ENCODE results near the gene SUCNR1.
"Not testable (repeated sequence)": the region's sequence is repeated elsewhere in the genome, so short reads cannot be mapped to it uniquely, and the experiment has no call there.

Gene SUCNR1, protein sequence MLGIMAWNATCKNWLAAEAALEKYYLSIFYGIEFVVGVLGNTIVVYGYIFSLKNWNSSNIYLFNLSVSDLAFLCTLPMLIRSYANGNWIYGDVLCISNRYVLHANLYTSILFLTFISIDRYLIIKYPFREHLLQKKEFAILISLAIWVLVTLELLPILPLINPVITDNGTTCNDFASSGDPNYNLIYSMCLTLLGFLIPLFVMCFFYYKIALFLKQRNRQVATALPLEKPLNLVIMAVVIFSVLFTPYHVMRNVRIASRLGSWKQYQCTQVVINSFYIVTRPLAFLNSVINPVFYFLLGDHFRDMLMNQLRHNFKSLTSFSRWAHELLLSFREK

DNA sequence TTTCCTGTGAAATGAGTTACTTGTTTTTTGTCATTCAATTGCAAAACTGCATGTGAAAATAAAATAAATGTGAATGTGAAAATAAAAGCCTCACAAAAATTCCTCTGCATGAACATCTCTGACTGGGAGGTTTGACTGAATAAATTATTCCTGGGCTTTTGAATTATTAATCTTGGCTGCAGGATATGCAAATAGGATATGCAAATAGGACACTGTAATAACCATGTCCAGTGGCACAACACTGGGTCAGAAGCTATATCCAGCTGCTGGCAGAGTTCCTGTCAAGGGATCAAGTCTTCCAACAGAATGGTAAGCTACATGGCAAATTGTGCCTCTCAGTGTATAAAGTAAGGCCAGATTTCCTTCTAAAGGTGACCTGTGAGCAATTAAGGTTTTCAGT lies at the start of gene SUCNR1:
TSS of gene SUCNR1 (plus strand) at position 246 of the 400 bp plus-strand sequence. CDS start 6,250 bp downstream, outside the sequence.
- peak; percentile 69 to 90 (median 73) for DNase-seq

DNA sequence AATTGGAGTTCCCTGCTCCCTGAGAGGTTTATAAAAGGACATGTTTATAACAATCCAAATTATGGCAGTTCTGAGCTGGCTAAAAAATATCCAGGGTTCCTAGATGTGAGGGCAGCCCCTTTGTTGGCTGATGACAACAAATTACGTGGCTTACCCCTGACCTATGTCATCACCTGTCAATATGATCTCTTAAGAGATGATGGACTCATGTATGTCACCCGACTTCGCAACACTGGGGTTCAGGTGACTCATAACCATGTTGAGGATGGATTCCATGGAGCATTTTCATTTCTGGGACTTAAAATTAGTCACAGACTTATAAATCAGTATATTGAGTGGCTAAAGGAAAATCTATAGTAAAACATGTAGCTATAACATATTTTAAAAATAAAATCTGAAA lies 45.6 kb upstream of the SUCNR1 start:
- peak in 2 of 3 donors; percentile 6 to 34 for DNase-seq

DNA sequence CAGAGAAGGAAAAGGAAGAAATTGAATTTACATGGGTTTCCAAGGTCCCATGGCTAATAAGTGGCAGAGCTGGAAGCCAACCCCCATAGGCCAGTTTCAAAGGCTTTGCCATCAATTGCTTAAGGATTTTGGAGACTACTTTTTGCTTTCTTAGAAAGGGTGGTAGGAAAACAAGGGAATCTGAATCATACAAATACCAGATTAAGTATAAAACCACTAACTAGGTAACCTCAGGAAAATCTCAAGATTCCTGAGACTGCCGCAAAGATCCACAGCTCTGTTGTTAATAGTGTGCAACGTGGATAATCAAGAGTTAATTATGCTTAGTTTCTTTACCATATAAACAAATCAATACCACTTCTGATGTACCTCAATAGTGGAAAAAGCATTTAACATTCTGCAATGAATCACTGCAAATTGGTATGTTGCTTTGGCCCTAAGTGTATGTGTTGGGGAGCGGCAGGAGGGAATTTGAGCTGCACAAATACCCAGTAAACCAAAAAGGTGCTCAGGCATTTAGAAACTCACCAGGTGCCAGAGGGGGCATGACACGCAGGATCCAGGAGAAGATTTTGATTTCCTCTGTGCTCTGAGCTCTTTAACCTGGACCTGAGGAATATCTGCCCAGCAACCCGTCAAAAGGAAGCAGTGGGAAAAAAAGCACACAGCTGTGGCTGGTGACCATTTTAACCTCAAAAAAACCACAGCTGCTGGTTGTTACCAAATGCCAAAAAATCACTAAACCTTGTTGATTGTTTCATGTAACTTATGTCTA lies 37.5 kb upstream of the SUCNR1 start:
- DNase-seq, result no peak

DNA sequence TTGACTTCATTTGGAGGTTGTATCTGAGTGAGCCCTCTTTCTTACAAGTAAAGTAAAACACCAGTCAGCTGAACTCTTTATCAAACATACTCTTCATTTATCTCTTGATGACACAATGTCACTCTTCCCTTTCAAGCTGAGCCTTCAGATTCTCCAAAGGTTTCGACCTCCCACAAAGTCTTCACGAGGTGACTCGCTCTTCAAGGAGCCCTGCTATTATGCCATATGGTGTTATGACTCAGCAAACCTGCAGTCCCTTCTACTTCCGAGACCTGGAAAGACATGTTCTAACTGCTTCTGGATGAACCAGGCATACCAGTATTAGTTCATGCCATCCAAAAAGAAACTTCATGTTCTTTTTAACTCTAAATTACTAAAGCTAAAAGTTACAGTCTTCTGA lies 36.4 kb upstream of the SUCNR1 start:
- DNase-seq, result peak; percentile 44 to 61 (median 58)

DNA sequence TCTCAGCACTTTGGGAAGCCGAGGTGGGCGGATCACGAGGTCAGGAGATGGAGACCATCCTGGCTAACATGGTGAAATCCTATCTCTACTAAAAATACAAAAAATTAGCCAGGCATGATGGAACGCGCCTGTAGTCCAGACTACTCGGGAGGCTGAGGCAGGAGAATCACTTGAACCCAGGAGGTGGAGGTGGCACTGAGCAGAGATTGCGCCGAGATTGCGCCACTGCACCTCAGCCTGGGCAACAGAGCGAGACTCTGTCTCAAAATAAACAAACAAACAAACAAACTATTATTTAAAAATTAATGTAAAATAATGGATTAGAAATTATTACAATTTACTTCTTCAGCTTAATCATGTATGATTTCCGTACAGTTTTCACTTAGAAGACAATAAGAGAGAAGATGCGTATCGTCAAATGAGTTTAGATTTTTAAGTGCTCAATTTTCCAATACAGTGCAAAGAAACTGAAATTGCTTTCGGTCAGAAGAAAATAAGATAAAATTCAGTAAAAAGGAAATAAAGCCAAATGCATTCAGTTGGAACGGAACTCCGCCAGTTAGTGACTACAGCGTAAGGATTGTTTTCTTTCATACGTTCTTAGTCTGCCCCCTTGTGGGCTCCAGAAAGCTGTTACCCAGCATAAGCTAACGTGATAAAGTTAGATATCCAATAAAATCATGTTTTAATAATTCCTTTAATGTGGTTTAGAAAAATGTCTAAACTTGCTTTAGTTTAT lies 34.7 kb upstream of the SUCNR1 start:
- peak; percentile 86 to 90 (median 88) for DNase-seq

DNA sequence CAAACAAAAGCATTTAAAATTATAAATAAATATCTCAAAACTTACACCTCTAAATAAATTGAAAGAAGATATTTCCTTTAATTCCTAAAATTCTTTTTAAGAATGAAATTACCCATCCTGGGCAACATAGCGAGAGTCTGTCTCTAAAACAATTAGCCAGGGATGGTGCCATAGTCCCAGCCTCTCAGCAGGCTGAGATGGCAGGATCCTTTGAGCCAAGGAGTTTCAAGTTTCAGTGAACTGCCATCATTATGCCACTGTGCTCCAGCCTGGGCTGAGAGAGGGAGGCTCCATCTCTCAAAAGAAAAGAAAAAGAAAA lies 34.2 kb upstream of the SUCNR1 start:
- no peak for DNase-seq

DNA sequence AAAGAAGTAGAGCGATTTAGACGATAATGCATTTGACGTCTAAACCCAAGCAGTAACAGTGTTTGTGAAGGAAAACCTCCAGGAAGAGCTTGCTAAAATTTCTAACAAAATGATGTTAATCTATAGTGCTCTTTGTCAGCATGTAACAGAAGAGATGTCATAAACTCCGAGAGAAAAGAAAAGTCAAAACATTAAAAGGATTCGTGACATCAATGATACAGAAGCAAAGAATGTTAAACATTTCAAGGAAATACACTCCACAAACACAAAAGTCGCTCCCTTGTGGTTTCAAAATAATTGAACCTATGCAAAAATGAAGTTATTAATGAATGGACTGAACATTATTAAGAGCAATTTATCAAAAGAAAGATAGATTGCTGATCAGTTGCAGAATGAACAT lies 31.6 kb upstream of the SUCNR1 start:
- DNase-seq, result no peak

DNA sequence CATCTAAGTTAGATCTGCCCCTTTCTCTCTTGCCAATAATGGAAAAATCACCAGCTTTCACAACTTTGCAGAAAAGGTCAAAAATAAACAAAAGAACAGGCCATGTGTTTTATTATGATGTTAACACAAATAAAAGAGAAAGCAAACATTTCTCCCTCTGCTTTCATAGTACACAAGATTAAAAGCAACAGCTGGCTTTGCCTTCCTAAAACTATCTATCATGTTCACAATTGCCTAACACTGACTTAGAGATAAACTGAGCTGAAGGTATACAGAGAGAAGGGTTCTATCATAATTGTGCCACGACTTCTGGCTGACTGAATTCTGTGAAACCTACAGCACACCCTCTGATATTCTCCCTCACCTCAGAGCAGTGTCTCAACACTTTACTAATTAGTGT lies 30.2 kb upstream of the SUCNR1 start:
- DNase-seq, result no peak

DNA sequence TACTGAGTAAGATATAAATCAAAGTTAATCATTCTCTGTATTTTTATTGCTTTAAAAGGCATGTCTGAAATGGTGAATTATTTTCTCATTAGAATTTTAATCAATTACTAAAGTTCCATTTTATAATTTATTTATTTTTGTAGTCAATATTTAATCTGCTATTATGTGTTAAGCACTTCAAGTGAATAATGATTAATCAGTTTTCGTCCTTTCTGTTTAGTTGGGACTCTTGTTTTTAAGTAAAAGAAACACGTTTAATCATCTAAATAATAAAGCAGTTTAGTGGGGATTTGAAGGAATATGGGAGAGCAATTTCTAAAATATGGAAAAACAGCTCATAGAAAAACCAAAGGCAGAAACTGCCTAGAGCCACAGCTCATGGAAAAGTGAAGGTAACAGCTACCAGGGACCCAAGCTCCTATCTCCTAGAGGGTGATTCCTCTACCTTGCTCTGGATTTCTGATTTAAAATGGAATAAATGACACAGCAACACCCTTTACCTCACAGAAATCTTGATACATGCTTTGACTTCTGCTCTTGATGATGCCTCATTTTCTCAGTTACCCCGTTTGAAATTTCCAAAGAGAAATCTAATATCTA lies 28.0 kb upstream of the SUCNR1 start:
- no peak for DNase-seq

DNA sequence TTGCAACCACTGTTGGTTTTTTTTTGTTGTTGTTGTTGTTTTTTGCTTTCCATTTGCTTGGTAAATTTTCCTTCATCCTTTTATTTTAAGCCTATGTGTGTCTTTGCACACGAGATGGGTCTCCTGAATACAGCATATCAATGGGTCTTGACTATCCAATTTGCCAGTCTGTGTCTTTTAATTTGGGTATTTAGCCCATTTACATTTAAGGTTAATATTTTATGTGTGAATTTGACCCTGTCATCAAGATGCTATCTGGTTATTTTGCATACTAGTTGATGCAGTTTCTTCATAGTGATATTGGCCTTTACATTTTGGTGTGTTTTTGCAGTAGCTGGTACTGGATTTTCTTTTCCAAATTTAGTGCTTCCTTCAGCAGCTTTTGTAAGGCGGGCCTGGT lies 23.4 kb upstream of the SUCNR1 start:
- DNase-seq, result not testable (repeated sequence)

DNA sequence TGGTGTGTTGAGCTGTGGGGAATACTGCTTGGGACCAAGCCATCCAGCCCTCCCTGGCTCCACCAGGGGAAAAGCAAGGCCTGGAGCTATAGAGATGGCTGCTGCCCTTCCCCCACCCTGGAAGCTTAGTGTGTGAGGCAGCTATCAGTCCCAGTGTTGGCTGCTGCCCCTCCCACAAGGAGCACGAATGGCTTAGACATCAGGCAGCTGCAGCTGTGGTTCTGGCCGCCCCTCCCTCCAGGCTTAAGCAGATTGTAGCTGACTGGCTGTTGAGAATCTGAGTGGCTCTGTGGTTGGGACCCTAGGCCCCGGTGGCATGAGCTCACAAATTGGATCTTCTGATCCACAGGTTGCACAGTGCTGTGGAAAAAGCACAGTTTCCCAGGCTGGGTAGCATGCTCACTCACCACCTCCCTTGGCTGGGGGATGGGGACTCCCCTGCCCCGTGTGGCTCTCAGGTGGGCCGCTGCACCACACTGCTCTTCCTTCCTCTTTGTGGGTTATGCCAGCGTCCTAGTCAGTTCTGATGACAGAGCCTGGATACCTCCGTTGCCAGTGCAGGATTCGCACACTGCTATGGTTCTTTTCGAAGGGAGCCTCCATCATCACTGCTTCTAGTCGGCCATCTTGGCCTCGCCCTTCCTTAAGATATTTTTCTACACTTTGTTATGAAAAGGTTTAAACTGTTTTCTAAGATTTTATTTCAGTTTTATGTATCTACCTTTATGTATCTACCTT lies 21.2 kb upstream of the SUCNR1 start:
- no peak for DNase-seq

DNA sequence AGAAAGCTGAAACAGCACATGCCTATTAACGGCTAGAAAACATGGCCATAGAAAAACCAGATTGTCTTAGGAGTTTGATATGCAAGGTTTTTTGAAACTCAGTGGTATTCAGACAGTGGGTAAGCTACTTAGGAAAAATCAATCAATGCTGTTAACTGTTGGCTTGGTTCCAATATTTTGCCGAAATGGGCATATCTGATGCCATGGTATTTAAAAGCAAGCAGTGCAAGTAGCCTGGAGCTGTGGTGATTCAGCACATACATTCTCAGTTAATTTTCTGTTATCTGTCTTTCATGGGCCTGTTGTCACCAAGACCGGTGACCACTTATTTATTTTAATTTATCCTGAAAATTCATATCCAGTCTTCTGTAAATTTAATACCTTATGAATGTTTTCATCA lies 17.3 kb upstream of the SUCNR1 start:
- no peak for DNase-seq

DNA sequence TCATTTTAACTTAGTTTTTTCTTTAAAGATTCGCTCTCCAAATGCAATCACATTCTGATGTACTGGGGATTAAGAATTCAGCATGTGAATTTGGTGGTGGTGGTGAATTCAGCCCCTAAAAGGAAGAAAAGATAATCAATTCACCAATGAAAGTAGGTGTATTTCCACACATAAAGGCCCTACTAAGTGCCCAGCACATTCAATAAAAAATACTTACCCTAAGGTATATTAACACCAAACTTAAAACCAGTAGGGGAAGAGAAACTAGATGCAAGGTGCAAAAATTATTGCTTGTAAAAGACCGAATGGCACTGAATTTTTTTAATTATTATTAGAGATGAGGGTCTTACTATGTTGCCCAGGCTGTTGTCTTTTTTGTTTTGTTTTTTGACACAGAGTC lies 16.8 kb upstream of the SUCNR1 start:
- DNase-seq, result no peak

DNA sequence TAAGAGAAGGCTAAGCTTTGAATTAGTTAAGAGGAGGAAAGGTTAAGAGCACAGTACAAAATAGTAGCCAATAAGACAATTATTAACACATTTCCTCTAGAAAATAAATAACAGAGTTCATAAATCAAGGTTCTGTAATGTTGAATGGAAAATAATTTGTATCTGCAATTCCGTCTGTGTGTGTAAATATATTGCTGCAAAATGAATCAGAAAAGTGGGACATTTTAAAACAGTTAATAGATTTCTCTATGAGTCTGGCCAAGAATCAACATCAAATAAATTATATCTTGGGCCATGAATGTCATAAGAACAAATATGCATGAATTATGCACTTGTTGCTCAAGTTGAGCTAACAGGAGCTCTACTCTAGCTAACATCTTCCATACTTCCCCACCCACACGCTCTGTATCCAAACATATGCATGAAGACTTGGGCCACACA lies 14.2 kb upstream of the SUCNR1 start:
- no peak for DNase-seq

DNA sequence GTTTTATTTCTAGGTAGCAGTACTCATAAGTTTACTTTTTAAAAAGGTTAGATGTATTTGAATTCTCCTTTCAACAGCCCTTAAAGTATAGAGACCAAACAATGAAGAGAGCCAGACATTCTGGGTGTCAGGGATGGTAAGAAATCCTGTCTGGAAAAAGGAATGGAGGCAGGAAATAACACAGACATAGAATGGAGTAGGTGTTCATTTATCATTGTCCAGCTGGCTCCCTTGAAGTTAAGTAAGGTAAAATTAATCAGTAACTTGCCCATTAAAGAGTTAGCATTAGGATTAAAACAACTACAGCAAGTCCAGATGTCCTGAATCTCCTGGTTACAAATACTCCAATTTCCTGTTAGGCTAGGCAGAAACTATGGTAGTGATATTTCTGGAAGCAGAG lies 13.5 kb upstream of the SUCNR1 start:
- DNase-seq, result no peak

DNA sequence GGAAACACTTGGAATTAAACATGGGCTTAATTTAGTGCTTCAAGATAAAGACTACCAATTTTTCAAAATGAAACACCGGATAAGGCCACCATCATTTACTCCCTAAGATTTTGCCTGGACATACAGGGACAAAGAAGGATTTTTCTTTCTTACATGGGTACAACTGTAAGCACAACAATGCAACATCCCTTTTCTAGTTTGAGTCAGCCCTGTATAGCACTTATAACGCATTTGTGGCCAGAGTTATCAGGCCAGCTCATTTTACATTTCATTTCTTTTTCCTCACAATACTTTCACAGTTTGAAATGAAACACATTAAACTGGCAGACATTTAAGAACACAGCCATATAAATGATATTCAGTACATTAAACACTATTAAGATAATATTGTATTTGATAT lies 9.8 kb upstream of the SUCNR1 start:
- DNase-seq, result no peak

DNA sequence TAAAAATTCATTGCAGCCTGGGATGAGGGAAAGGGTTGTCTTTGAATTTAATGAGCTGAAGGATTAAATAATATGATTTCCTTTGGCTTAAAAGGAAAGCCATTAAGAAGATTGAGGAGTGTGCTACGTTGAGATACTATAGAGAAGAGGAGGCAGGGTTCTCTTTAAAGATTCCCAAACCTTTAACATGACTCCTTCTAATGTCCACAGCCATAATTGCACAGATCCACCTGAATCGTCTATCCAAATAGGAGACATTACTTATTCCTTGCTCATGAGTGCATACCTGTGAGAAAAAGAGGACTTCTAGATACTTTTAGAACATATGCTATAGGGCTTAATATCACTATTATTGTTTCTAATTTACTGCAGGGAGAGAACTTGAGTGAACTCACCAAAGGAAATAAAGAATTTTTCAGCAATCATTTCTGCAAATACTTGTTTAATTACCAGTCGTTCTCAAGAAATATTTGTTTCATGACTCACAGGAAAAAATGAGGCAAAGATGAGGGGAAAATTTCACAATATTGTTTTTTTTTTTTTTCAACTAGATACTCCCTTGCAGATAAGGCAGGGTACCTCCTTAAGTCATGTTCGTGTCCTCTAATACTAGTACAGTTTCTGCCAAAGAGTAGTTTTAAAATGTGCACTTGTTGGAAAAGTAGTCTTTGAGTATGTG lies 8.9 kb upstream of the SUCNR1 start:
- DNase-seq, result peak in 1 of 3 donors; percentile 42

DNA sequence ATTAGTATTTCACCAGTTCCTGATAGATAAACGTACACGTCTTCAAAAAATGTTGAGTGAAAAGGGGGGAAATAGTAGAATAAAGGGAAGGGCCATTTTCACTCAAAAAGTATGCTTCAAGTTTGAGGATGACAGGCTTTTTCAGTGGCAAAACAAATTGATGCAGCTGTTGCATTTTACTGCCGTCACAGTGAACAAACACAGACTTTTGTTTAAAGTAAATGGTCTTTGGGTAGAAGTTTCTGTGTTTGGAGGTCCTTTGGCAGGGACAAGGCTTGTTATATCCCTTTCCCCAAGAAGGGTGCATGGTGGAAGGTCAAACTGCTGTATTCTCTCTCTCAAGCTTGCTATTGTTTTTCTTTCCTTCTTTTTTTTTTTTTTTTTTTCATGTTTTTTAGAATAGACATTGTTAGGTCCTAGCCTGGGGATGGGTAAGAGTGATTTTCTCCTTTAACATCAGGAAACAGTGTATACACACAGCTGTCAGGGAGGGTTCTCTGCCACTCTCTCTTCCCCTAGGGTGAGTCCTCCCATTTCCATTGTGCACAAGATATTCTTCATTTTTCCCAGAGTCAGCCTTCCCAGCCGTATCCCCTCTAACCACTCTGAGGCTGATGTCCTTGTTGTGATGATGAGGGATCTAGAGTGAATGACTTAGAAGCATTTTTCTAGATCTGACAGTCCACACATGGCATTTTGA lies 6.6 kb upstream of the SUCNR1 start:
- no peak for DNase-seq

DNA sequence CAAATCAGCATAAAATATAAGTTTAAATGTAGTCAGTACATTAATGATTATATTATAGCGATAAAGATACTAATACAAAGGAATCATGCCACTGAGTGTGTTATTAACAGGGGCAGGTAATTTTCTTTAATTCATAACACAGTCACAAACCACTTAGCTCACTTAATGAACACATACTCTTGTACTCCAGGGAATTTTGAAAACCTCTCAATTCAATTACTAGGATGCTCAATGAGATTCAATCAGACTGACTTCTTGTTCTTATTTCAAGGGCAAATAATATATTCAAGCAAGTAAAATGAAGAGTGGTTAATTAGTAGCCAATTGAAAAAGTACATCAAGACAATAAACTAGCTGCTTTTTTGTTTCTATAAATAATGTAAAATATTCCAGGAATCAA lies 5.8 kb upstream of the SUCNR1 start:
- DNase-seq, result no peak

DNA sequence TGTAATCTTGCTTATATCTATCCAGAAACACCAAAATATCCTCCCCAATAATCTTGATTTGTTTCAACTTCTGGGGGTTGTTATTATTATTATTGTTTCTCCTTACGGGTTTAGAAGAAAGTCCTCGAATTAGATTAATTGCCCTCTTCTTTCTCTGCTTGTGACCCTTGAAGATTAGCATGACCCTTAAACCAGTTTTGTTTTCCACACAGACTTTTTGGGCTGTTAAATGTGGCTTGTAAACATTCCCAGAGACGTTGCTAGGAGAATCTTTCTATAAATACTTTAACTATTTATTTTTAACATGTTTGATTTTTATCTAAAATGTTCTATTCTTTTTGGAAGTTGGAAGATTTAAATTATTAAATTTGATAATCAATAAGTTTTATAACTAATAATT lies 4.3 kb upstream of the SUCNR1 start:
- no peak for DNase-seq
